Gastrocnemius medialis (tissue), 4 donors: ENCODE measurements around the gene C10orf71.

Experiments
- POLR2A ChIP-seq, 2 donors: fragments of 450-650 bp; IDR thresholded peaks; one replicate each; pipeline ENCODE4 v1.6.1; 2017; ENCODE audit warnings: antibody characterized with exemption in 2 of 2, mild to moderate bottlenecking in 2 of 2, moderate library complexity in 2 of 2
- TF ChIP-seq, protein P1 (sequence below), 5 experiments: fragments of 450-650 bp in 3 of 5; fragments of 200-600 bp in 2 of 5; sonication (generic) in 2 of 5; IDR thresholded peaks in 4 of 5; conservative IDR thresholded peaks in 1 of 5; 1 replicate in 4 of 5; 2 replicates in 1 of 5; pipeline ENCODE4 v1.5.1; 2016 to 2019; ENCODE audit warnings: antibody characterized with exemption in 5 of 5, mild to moderate bottlenecking in 3 of 5, moderate library complexity in 3 of 5

DNA sequence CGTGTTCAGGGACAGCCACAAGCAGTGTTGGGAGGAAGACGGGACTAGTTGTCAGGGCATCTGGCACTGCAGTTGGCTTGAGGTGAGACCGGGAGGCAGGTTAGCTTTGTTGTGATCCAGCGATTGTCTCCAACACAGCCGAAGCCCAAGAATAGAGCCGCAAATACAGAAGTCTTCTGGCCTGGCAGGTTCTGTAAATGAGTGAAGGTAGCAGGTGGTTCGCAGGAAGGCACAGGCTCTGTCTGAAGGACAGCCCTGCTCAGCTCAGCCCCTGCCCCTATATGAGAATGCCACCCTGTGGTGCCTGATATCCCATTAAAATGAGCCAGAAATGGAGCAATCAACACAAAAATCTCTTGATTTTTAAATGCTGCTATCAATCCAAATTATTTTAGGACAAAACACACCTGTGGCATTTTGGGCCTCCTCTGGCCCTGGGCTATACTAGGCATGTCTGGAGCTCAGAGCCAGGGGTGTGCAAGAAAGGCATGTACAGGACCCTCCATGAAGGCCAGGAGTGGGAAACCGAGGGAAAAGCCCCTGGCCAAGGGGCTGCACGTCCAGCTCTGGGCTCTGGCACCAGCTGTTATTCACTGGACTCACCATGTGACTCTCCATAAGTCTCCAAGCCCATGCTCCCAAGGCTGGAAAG, 11.2 kb upstream of the C10orf71 start:
- no peak for TF ChIP-seq POLR2A (IDR thresholded peaks at IDR 0.05)
- TF ChIP-seq, protein P1, sequence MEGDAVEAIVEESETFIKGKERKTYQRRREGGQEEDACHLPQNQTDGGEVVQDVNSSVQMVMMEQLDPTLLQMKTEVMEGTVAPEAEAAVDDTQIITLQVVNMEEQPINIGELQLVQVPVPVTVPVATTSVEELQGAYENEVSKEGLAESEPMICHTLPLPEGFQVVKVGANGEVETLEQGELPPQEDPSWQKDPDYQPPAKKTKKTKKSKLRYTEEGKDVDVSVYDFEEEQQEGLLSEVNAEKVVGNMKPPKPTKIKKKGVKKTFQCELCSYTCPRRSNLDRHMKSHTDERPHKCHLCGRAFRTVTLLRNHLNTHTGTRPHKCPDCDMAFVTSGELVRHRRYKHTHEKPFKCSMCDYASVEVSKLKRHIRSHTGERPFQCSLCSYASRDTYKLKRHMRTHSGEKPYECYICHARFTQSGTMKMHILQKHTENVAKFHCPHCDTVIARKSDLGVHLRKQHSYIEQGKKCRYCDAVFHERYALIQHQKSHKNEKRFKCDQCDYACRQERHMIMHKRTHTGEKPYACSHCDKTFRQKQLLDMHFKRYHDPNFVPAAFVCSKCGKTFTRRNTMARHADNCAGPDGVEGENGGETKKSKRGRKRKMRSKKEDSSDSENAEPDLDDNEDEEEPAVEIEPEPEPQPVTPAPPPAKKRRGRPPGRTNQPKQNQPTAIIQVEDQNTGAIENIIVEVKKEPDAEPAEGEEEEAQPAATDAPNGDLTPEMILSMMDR (IDR thresholded peaks at IDR 0.05 in 4 of 5, conservative IDR thresholded peaks at IDR 0.05 in 1 of 5) = no peak
